ENCODE results near the gene CWC15. TPM values are rescaled to one million over a fixed set of nuclear protein-coding genes. Genes with fewer than 3 reads are reported as not detected.

CWC15 gene
- total and polyA plus RNA-seq, 2 of the 13 experiments (the other 11 are each of a cell fraction or from before 2014, with no cell fraction given) = 27.6 to 61.2 TPM

DNA sequence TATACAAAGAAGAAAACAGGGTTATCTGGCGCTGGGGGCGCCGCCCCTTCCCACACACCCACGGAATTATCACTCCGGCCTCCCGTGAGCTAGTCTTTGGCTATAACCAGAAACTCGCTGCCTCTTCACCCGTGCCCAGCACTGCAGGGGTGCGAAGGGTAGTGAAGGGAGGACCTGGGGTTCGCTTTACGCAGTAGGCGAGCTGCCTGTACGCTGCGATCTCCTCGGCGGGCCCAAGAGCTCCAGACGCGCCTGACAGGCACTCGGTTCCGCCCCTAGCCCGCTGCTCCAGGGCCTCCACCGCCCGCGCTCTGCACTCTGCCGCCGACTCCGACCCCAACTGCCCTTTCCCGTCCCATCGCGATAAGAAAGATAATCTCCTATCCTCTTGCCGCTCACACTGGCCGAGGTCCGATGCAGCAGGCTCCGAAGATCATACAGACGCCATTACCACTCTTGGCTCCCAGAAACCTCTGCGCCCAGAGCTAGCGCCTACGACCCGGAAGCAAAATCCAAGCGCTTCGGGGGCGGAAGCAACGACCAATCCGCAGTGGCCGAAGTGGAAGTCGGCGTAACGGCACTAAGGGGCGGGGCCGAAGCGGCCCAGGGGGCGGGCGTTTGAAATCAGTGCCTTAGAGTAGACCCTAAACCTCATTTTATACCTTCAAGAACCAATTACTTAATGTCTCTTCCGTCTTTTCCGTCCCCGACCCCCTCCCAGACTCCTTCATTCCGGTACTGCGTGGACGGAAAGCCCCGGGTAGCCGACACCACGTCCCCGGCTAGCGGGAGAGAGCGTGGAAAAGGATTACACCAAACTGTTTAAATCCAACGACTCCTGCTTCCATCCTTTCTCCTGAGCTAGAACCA lies at the start of gene CWC15, which contains the start of gene KDM4D (continued):
- peak; percentile 58; the same call in 1 of the 2 replicates for TF ChIP-seq BORCS8-MEF2B (CRISPR knock-in tag; IDR thresholded peaks at IDR 0.05)
- TF ChIP-seq CCDC6 (CRISPR knock-in tag; IDR thresholded peaks at IDR 0.05) = 0 out of 2 replicates have a peak, but pooled peaks have one; percentile 30
- TF ChIP-seq, protein P1, sequence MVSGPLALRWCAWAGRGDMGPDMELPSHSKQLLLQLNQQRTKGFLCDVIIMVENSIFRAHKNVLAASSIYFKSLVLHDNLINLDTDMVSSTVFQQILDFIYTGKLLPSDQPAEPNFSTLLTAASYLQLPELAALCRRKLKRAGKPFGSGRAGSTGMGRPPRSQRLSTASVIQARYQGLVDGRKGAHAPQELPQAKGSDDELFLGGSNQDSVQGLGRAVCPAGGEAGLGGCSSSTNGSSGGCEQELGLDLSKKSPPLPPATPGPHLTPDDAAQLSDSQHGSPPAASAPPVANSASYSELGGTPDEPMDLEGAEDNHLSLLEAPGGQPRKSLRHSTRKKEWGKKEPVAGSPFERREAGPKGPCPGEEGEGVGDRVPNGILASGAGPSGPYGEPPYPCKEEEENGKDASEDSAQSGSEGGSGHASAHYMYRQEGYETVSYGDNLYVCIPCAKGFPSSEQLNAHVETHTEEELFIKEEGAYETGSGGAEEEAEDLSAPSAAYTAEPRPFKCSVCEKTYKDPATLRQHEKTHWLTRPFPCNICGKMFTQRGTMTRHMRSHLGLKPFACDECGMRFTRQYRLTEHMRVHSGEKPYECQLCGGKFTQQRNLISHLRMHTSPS (CRISPR knock-in tag; IDR thresholded peaks at IDR 0.05; ENCODE audit: low read depth) = no peak
- TF ChIP-seq DMAP1 (CRISPR knock-in tag; IDR thresholded peaks at IDR 0.05) = peak; percentile 76; the same call in 1 of the 2 replicates
- peak; percentile 93 for TF ChIP-seq HDAC1 (CRISPR knock-in tag; IDR thresholded peaks at IDR 0.05)
- no peak for TF ChIP-seq CHCHD3 (CRISPR knock-in tag; IDR thresholded peaks at IDR 0.05)
- peak; percentile 97 for TF ChIP-seq PHF20 (CRISPR knock-in tag; IDR thresholded peaks at IDR 0.05)
- TF ChIP-seq AGO2 (optimal IDR thresholded peaks at IDR 0.05; ENCODE audit: low read depth, low read length) = peak; percentile 51
- TF ChIP-seq, protein P2, sequence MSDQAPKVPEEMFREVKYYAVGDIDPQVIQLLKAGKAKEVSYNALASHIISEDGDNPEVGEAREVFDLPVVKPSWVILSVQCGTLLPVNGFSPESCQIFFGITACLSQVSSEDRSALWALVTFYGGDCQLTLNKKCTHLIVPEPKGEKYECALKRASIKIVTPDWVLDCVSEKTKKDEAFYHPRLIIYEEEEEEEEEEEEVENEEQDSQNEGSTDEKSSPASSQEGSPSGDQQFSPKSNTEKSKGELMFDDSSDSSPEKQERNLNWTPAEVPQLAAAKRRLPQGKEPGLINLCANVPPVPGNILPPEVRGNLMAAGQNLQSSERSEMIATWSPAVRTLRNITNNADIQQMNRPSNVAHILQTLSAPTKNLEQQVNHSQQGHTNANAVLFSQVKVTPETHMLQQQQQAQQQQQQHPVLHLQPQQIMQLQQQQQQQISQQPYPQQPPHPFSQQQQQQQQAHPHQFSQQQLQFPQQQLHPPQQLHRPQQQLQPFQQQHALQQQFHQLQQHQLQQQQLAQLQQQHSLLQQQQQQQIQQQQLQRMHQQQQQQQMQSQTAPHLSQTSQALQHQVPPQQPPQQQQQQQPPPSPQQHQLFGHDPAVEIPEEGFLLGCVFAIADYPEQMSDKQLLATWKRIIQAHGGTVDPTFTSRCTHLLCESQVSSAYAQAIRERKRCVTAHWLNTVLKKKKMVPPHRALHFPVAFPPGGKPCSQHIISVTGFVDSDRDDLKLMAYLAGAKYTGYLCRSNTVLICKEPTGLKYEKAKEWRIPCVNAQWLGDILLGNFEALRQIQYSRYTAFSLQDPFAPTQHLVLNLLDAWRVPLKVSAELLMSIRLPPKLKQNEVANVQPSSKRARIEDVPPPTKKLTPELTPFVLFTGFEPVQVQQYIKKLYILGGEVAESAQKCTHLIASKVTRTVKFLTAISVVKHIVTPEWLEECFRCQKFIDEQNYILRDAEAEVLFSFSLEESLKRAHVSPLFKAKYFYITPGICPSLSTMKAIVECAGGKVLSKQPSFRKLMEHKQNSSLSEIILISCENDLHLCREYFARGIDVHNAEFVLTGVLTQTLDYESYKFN (CRISPR knock-in tag; conservative IDR thresholded peaks at IDR 0.05) = peak; percentile 28; the same call in 1 of the 2 replicates
- TF ChIP-seq ZNF251 (CRISPR knock-in tag; IDR thresholded peaks at IDR 0.05) = no peak
- TF ChIP-seq, protein P3, sequence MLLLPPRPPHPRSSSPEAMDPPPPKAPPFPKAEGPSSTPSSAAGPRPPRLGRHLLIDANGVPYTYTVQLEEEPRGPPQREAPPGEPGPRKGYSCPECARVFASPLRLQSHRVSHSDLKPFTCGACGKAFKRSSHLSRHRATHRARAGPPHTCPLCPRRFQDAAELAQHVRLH (CRISPR knock-in tag; IDR thresholded peaks at IDR 0.05; ENCODE audit: borderline replicate concordance, low read depth) = no peak
- no peak; the same call in 1 of the 2 replicates for TF ChIP-seq ZNF878 (CRISPR knock-in tag; IDR thresholded peaks at IDR 0.05)
- no peak for TF ChIP-seq PITX1 (CRISPR knock-in tag; IDR thresholded peaks at IDR 0.05)
- TF ChIP-seq DNMT1 (CRISPR knock-in tag; IDR thresholded peaks at IDR 0.05) = no peak
- TF ChIP-seq FOXO1 (CRISPR knock-in tag; IDR thresholded peaks at IDR 0.05) = no peak
- TF ChIP-seq, protein P4, sequence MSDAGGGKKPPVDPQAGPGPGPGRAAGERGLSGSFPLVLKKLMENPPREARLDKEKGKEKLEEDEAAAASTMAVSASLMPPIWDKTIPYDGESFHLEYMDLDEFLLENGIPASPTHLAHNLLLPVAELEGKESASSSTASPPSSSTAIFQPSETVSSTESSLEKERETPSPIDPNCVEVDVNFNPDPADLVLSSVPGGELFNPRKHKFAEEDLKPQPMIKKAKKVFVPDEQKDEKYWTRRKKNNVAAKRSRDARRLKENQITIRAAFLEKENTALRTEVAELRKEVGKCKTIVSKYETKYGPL (CRISPR knock-in tag; IDR thresholded peaks at IDR 0.05) = no peak
- TF ChIP-seq, protein P5, sequence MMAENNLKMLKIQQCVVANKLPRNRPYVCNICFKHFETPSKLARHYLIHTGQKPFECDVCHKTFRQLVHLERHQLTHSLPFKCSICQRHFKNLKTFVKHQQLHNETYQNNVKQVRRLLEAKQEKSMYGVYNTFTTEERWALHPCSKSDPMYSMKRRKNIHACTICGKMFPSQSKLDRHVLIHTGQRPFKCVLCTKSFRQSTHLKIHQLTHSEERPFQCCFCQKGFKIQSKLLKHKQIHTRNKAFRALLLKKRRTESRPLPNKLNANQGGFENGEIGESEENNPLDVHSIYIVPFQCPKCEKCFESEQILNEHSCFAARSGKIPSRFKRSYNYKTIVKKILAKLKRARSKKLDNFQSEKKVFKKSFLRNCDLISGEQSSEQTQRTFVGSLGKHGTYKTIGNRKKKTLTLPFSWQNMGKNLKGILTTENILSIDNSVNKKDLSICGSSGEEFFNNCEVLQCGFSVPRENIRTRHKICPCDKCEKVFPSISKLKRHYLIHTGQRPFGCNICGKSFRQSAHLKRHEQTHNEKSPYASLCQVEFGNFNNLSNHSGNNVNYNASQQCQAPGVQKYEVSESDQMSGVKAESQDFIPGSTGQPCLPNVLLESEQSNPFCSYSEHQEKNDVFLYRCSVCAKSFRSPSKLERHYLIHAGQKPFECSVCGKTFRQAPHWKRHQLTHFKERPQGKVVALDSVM (CRISPR knock-in tag; IDR thresholded peaks at IDR 0.05) = no peak
- peak; percentile 66; the same call in 1 of the 2 replicates for TF ChIP-seq ZNF44 (CRISPR knock-in tag; IDR thresholded peaks at IDR 0.05)
- TF ChIP-seq, protein P6, sequence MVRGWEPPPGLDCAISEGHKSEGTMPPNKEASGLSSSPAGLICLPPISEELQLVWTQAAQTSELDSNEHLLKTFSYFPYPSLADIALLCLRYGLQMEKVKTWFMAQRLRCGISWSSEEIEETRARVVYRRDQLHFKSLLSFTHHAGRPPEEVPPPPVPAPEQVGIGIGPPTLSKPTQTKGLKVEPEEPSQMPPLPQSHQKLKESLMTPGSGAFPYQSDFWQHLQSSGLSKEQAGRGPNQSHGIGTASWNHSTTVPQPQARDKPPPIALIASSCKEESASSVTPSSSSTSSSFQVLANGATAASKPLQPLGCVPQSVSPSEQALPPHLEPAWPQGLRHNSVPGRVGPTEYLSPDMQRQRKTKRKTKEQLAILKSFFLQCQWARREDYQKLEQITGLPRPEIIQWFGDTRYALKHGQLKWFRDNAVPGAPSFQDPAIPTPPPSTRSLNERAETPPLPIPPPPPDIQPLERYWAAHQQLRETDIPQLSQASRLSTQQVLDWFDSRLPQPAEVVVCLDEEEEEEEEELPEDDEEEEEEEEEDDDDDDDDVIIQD (CRISPR knock-in tag; IDR thresholded peaks at IDR 0.05; ENCODE audit: low read depth) = peak; percentile 86; the same call in 1 of the 2 replicates
